Measurements from ENCODE around the gene DENND11. TPM values are rescaled to one million over a fixed set of nuclear protein-coding genes. Genes with fewer than 3 reads are reported as not detected.

Gene DENND11
- total RNA-seq = 10 to 100 TPM; 10.5 to 80.2 (median 47.2) TPM
- polyA plus RNA-seq = 10 to 100 TPM in 1 of 3 donors, 1 to 10 TPM in 2; 5.8 to 13.0 (median 9.5) TPM
- long read RNA-seq, donor 1, full-length matches to known transcripts = 1 of 1 reads
- long read RNA-seq, donor 1, partial matches to known transcripts = 0 of 1 reads
- long read RNA-seq, donor 1, other reads (novel, unspliced or antisense) = 0 of 1 reads
- long read RNA-seq, donor 2, full-length matches to known transcripts = 1 of 1 reads
- long read RNA-seq, donor 2, partial matches to known transcripts = 0 of 1 reads
- long read RNA-seq, donor 2, other reads (novel, unspliced or antisense) = 0 of 1 reads
- long read RNA-seq, donor 3 = 0 reads
- long read RNA-seq, donor 4, full-length matches to known transcripts = 1 of 1 reads
- long read RNA-seq, donor 4, partial matches to known transcripts = 0 of 1 reads
- long read RNA-seq, donor 4, other reads (novel, unspliced or antisense) = 0 of 1 reads
- long read RNA-seq, donor 5 = 0 reads
- long read RNA-seq, donor 6, full-length matches to known transcripts = 5 of 16 reads
- long read RNA-seq, donor 6, partial matches to known transcripts = 11 of 16 reads
- long read RNA-seq, donor 6, other reads (novel, unspliced or antisense) = 0 of 16 reads
- long read RNA-seq, donor 7, full-length matches to known transcripts = 2 of 2 reads
- long read RNA-seq, donor 7, partial matches to known transcripts = 0 of 2 reads
- long read RNA-seq, donor 7, other reads (novel, unspliced or antisense) = 0 of 2 reads
- long read RNA-seq, donor 8, full-length matches to known transcripts = 4 of 4 reads
- long read RNA-seq, donor 8, partial matches to known transcripts = 0 of 4 reads
- long read RNA-seq, donor 8, other reads (novel, unspliced or antisense) = 0 of 4 reads
- long read RNA-seq, donor 9 = 0 reads
- long read RNA-seq, donor 10, full-length matches to known transcripts = 3 of 3 reads
- long read RNA-seq, donor 10, partial matches to known transcripts = 0 of 3 reads
- long read RNA-seq, donor 10, other reads (novel, unspliced or antisense) = 0 of 3 reads

DNA sequence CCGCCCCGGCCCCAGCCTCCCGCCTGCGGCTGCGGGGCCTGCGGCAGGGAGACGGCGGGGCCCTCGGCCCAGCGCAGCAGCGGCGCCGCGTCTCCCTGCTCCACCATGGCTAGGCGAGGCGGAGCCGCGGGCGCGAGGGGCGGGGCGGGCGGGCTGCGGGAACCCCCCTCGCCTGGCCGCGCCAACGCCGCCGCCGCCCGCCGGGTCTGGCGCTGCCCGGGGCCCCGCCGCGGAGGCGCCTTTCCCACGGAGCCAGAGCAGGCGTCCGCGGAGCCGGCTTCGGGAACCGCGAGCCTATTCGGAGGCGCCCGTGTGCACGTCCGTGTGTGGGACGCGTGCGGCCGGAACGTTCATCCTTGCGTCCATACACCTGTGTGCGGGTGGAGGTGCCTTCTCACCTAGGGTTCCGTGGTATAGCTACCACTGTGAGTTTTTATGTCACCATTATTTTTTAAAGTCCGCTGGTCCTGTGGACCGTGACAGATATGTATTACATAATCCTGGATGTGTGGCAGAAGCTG, at the start of gene DENND11:
DENND11 (minus strand) TSS at position 120 of the 521 bp plus-strand sequence; CDS start at position 107, 13 bp downstream.
- intact Hi-C loops (cut with DNase I; ENCODE audit: low total_unique reads) = no loop called here
- Histone ChIP-seq H3K9me3 (no peaks in the 10 kb centered on the region), H3K36me3 (no peaks in the 10 kb centered on the region), H3K4me3 (peak within 1 kb of the TSS; percentile 86 to 96 (median 92)), H3K4me1 (peaks cover 37 to 62% (median 48%) of the 10 kb centered on the region in 4 donors), H3K27me3 (no peaks in the 10 kb centered on the region), H3K27ac (peak within 1 kb of the TSS; percentile 85 to 98 (median 93))
- WGBS, 5 donors = 0 to 1% (median 0%) methylated on average over 9 to 62 of the region's 62 CpGs
- DNase-seq = peak; percentile 63 to 88
- TF ChIP-seq POLR2AphosphoS5 (IDR thresholded peaks at IDR 0.05) = no peak
- no peak for TF ChIP-seq CTCF (IDR thresholded peaks at IDR 0.05)
- TF ChIP-seq EP300 (IDR thresholded peaks at IDR 0.05) = no peak
- TF ChIP-seq POLR2A (IDR thresholded peaks at IDR 0.05) = no peak

DNA sequence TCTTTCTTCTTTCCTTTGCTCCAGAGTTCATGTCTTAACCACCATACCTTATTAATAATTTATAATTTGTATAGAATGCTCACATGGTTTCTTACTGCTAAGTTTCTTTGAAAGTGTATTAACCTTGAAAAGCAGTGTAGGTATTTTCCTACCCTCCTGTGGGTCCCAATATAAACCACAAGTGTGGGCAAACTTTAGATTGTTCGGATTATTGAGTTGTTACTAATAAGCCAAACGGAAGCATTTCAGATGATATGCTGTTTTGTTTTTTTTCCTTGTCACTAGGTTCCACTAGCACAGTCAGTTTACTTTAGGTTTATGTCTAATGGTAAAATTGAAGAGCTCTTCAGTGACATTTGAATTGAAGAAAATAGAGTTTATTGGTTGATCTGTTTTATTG, 46.4 kb upstream of the DENND11 start:
- no peak for TF ChIP-seq CTCF (IDR thresholded peaks at IDR 0.05)
- no peak overlapping the region for H3K27ac ChIP-seq
- DNase-seq = no peak
- intact Hi-C loops (cut with DNase I; ENCODE audit: low total_unique reads) = no loop called here
- H3K36me3 ChIP-seq = peaks cover 72 to 100% (median 100%) of the 10 kb centered on the region in 4 donors
- H3K4me1 ChIP-seq = no peaks in the 10 kb centered on the region
- H3K4me3 ChIP-seq = no peak overlapping the region
- H3K9me3 ChIP-seq = peaks cover 19 to 31% (median 27%) of the 10 kb centered on the region in 4 donors
- 90 to 97% (median 96%) methylated on average over 2 of the region's 2 CpGs for WGBS, 5 donors
- H3K27me3 ChIP-seq = no peaks in the 10 kb centered on the region

DNA sequence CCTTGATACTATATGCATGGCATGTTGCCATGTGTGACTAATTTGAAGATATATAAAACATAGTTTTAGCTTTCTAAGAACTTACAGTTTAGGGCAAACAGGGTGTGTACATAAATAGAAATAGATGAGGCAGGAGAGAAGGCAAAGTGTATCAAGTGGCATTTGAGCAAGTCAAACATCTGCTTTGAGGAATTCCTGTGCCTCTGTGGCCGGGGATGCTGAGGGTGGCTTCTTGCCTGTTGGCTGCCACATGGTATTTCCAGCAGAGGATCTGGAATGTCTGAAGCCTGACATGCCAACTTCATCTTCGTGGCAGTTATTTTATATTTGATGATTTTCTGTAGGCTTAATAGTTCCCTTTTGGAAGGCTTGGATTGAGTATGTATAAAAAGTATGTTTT, 42.2 kb upstream of the DENND11 start:
- no peak for TF ChIP-seq POLR2A (IDR thresholded peaks at IDR 0.05)
- no peak for TF ChIP-seq CTCF (IDR thresholded peaks at IDR 0.05)

GRCh38 chr7:141742229-141742628, 40.3 kb upstream of the DENND11 start:
- 41 to 77% (median 63%) methylated on average over 1 of the region's 1 CpG for WGBS, 5 donors
- intact Hi-C loops (cut with DNase I; ENCODE audit: low total_unique reads) = no loop called here
- no peak for TF ChIP-seq POLR2A (IDR thresholded peaks at IDR 0.05)
- Histone ChIP-seq H3K9me3 (no peaks in the 10 kb centered on the region), H3K4me3 (no peak overlapping the region), H3K27ac (no peak overlapping the region), H3K4me1 (peaks cover 15 to 41% (median 27%) of the 10 kb centered on the region in 4 donors), H3K27me3 (no peaks in the 10 kb centered on the region), H3K36me3 (peaks cover 42 to 78% (median 73%) of the 10 kb centered on the region in 4 donors)
- DNase-seq = no peak

More for the DNA sequence above, 42.2 kb upstream of the DENND11 start:
- no peaks in the 10 kb centered on the region for H3K27me3 ChIP-seq
- no peak overlapping the region for H3K4me3 ChIP-seq
- no peaks in the 10 kb centered on the region for H3K9me3 ChIP-seq
- H3K36me3 ChIP-seq = peaks cover 54 to 97% (median 93%) of the 10 kb centered on the region in 4 donors
- 83 to 92% (median 88%) methylated on average over 2 of the region's 2 CpGs for WGBS, 5 donors
- DNase-seq = no peak
- intact Hi-C loops (cut with DNase I; ENCODE audit: low total_unique reads) = no loop called here
- H3K4me1 ChIP-seq = peaks cover 5 to 32% (median 17%) of the 10 kb centered on the region in 4 donors
- no peak overlapping the region for H3K27ac ChIP-seq

All from stomach (tissue), 19 donors.